Mammary epithelial cell (primary cell): Measurements from ENCODE around the gene GTF2H2.
"Not testable (repeated sequence)": the region's sequence is repeated elsewhere in the genome, so short reads cannot be mapped to it uniquely, and the experiment has no call there.

Experiments used
- CTCF ChIP-seq, 2 donors: IDR thresholded peaks in 1 of 2; conservative IDR thresholded peaks in 1 of 2; 2 replicates each; pipeline ENCODE4 v1.5.1; 2011 to 2012; ENCODE audit warnings: inconsistent platforms in 2 of 2, low read length in 2 of 2, mild to moderate bottlenecking in 2 of 2, control low read depth in 1 of 2, low read depth in 1 of 2; ENCODE audit not compliant: insufficient read depth in 1 of 2; ENCODE audit errors: extremely low read depth in 1 of 2
- EZH2 ChIP-seq: IDR thresholded peaks from 2 replicates; pipeline ENCODE4 v1.6.1; 2012; ENCODE audit warnings: low read length, inconsistent platforms, borderline replicate concordance

- TF ChIP-seq CTCF (conservative IDR thresholded peaks at IDR 0.05 in 1 of 2, IDR thresholded peaks at IDR 0.05 in 1 of 2; ENCODE audit: extremely low read depth in 1 of 2, insufficient read depth in 1 of 2, low read depth in 1 of 2, low read length in 2 of 2); EZH2: not testable (repeated sequence)
Measured at GRCh38 chr5:71082898-71083297, 15.4 kb upstream of the GTF2H2 start.
